GM12872 (cell line): Measurements from ENCODE around the gene TTLL9.

Experiments
- TF ChIP-seq, protein P1 (sequence below): IDR thresholded peaks from 3 replicates; pipeline ENCODE4 v1.5.1; 2011; ENCODE audit warnings: low read depth, mild to moderate bottlenecking, low read length, moderate library complexity; ENCODE audit not compliant: insufficient read depth

TTLL9 gene

GRCh38 chr20:31845300-31845863 lies 25.1 kb upstream of the TTLL9 start, which contains the start of gene FOXS1:
Gene FOXS1, minus strand, starts transcription at chr20:31845604. Its CDS starts 62 bp downstream, at chr20:31845542.
- TF ChIP-seq, protein P1, sequence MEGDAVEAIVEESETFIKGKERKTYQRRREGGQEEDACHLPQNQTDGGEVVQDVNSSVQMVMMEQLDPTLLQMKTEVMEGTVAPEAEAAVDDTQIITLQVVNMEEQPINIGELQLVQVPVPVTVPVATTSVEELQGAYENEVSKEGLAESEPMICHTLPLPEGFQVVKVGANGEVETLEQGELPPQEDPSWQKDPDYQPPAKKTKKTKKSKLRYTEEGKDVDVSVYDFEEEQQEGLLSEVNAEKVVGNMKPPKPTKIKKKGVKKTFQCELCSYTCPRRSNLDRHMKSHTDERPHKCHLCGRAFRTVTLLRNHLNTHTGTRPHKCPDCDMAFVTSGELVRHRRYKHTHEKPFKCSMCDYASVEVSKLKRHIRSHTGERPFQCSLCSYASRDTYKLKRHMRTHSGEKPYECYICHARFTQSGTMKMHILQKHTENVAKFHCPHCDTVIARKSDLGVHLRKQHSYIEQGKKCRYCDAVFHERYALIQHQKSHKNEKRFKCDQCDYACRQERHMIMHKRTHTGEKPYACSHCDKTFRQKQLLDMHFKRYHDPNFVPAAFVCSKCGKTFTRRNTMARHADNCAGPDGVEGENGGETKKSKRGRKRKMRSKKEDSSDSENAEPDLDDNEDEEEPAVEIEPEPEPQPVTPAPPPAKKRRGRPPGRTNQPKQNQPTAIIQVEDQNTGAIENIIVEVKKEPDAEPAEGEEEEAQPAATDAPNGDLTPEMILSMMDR, result no peak

- TF ChIP-seq, protein P1, result no peak
Measured at GRCh38 chr20:31846793-31847138, 23.7 kb upstream of the TTLL9 start.

DNA sequence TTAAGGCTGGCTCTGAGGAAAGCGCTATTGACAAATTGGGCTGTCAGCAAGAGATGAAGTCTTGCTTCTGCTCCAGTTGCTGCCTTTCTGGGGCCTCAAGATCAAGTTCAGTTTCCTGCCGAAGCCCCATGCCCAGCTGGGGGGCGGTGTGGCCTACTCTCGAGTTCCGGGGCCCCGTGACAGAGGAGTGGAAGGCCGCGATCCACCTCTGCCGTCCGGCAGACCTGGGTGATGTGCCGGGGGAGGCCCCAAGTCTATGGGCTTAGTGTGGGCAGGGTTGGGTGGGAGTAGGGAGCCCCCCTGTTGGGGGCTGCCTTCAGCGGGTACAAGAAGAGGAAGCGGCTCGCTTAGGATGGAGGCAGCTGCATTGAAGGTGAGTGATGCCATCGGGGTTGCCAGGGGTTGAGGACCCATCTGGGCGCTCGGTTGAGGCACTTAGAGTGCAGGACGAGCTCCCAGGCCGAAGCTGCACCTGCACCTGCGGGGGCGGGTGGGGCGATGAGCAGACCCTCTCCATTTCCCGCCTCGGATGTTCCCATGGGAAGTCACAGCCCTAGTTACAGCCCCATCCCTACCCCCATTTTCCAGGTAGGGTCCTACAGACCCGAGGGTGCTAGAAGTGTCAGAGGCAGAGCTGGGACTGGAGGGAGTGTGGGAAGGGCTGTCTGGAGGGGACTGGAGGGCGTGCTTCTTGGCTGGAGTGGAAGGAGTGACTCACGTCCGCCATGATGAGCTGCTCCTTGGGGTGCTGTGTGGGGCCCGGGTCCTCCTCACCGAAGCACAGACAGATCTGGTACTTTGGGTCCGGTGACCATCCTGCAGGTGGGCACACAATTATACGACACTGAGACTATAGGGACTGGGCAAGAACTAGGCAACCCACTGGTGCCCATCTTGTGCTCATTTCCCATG lies 22.1 kb upstream of the TTLL9 start:
- TF ChIP-seq, protein P1, result no peak

GRCh38 chr20:31849306-31849930 lies 21.0 kb upstream of the TTLL9 start:
- TF ChIP-seq, protein P1, result no peak

DNA sequence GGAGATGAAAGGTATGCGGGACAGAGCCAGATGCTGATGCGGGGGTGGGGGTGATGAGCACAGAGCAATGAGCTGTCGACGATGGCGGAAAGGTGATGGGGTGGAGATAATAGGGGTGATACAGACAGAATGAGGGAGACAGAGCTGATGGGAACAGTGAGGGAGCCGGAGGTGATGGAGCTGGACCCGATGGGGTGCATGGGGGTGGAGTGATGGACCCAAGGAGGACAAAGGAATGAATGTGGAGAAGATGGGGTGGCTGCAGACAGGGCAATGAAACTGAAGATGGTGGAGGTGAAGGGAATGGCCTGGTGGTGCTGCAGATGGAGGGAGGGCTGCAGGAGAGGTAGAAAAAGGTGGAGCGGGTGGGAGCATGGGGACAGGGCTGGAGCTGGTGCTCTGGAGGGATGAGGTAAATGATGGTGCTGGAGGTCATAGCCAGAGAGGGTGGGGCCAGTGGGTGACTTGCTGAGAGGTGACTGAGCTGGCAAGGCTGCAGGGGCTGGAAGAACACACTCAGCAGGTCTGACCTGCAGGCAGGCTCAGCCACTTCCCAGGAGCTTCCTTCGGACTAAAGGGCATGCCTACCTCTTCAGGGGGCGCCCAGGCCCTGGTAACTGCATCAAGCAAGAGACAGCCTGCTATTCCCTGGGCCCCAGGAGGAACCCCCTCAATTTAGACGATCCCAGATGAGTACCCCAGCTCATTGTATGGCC lies 19.0 kb upstream of the TTLL9 start:
- TF ChIP-seq, protein P1, result no peak

- TF ChIP-seq, protein P1, result no peak
Measured at GRCh38 chr20:31853481-31853880, 17.0 kb upstream of the TTLL9 start.

- TF ChIP-seq, protein P1, result no peak
Measured at GRCh38 chr20:31856516-31856915, 13.9 kb upstream of the TTLL9 start.
